Measurements from ENCODE around the gene NR4A3.
"Not testable (repeated sequence)": the region's sequence is repeated elsewhere in the genome, so short reads cannot be mapped to it uniquely, and the experiment has no call there.

NR4A3 gene

GRCh38 chr9:99834474-99834873 is 12.8 kb downstream of the NR4A3 start:
- DNase-seq (ENCODE audit: low spot score), result no peak

- no peak for DNase-seq (ENCODE audit: low spot score)
Observed at GRCh38 chr9:99835142-99835541, 13.5 kb downstream of the NR4A3 start.

GRCh38 chr9:99835581-99835980 is 13.9 kb downstream of the NR4A3 start:
- no peak for DNase-seq (ENCODE audit: low spot score)

DNA sequence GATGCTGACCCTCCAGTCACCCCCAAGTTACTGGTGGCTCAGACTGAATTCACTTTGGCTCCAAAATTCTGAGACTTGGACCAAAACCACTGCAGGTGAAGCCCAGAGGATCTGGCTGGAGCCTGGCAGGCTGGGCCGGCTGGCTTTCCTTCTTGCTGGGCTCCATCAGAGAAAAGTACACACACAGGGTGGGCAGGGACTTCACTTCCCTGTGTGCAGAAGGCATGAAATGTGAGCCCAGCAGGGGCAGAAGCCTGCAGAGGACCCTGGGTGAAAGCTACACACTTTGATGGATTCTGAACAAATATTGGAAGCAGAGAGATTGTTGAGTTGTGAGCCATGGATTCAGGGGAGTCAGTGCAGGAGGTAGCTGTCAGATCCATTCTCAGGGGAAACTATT is 18.4 kb downstream of the NR4A3 start:
- DNase-seq (ENCODE audit: low spot score), result no peak

GRCh38 chr9:99845063-99845462 is 23.4 kb downstream of the NR4A3 start:
- DNase-seq (ENCODE audit: low spot score), result no peak

DNA sequence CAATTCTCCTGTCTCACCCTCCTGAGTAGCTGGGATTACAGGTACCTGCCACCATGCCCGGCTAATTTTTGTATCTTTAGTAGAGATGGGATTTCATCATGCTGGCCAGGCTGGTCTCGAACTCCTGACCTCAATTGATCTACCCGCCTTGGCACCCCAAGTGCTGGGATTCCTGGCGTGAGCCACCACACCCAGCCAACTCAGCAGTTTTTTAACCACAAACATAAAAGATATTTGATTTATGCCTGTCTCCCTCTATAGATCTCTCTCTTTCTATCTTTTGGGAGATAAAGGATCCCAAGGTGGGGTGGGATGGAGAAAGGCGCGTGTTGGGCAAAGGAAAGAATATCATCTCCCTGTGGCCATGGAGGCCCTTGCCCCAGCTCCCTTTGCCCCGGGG is 26.8 kb downstream of the NR4A3 start:
- DNase-seq (ENCODE audit: low spot score), result no peak

- no peak for DNase-seq (ENCODE audit: low spot score)
Observed at GRCh38 chr9:99850736-99851499, 29.2 kb downstream of the NR4A3 start.

DNA sequence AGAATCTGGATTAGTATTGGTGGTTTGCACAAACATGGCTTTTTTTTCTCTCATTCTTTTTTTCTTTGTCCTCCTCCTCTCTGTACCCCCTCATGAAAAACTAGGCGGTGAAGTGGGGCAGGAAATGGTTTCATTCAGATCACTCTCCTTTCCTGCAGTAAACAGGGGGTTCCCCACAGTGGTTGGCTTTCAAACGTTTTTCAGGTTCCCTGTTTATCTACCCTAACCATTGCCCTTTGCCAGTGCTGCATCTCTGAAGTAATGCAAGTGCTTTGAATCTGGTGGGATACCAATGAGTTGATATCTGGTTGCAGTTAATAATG is 29.8 kb downstream of the NR4A3 start:
- no peak for DNase-seq (ENCODE audit: low spot score)

GRCh38 chr9:99852617-99853016 is 30.9 kb downstream of the NR4A3 start:
- DNase-seq (ENCODE audit: low spot score), result no peak

- DNase-seq (ENCODE audit: low spot score), result no peak
Observed at GRCh38 chr9:99855467-99856176, 33.9 kb downstream of the NR4A3 start.

DNA sequence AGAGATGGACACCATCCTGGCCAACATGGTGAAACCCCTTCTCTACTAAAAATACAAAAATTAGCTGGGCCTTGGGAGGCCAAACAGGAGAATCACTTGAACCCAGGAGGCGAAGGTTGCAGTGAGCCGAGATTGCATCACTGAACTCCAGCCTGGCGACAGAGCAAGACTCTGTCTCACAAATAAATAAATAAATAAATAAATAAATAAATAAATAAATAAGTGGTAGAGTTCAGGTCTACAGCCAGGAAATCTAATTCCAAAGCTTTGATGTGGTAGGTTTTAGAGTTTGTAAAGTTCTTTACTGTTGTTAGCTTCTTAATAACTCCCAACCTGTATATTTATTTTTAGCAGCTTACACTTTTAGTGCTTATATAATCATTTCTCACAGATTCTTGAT is 35.9 kb downstream of the NR4A3 start:
- DNase-seq (ENCODE audit: low spot score), result not testable (repeated sequence)

DNA sequence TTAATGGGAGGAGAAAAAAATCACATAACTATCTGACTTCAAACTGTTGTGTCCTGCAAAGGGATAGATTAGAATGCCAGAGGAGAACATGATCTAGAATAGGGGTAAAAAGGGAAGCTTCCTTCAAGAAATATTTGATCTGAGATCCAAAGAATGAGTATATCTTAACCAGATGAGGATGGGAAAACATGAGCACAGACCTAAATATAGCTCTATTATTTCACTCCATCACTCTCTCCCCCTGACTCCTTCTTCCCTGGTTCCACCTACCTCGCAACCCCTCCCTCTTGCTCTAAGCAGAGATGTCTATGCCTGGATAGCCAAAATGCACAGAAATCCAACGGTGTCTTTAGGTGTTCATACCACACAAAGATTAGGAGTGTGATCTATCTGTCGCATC is 36.4 kb downstream of the NR4A3 start:
- no peak for DNase-seq (ENCODE audit: low spot score)

GRCh38 chr9:99859243-99859980 is 37.7 kb downstream of the NR4A3 start:
- DNase-seq (ENCODE audit: low spot score), result no peak

- no peak for DNase-seq (ENCODE audit: low spot score)
Observed at GRCh38 chr9:99860266-99860665, 38.6 kb downstream of the NR4A3 start.

DNA sequence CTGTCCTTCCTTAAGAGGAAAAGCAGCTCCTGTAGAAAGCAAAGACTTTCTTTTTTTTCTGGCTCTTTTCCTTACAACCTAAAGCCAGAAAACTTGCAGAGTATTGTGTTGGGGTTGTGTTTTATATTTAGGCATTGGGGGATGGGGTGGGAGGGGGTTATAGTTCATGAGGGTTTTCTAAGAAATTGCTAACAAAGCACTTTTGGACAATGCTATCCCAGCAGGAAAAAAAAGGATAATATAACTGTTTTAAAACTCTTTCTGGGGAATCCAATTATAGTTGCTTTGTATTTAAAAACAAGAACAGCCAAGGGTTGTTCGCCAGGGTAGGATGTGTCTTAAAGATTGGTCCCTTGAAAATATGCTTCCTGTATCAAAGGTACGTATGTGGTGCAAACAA is 42.3 kb downstream of the NR4A3 start:
- no peak for DNase-seq (ENCODE audit: low spot score)

DNA sequence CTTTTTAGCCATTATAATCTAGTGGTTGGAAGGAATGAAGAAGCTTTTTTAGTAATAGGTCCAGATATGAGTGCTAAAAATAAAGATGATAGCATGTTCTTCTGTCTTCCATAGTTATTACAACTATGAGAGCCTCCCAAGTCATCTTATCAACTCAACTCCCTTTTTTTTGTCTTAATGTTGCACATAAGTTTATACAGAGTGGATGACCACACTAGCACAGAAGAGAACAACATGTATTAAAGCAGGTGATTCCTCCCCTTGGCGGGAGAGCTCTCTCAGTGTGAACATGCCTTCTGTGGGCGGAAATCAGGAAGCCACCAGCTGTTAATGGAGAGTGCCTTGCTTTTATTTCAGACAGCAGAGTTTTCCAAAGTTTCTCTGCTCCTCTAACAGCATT is 44.7 kb downstream of the NR4A3 start:
- no peak for DNase-seq (ENCODE audit: low spot score)

- DNase-seq (ENCODE audit: low spot score), result no peak
Observed at GRCh38 chr9:99867536-99867935, 45.9 kb downstream of the NR4A3 start.

DNA sequence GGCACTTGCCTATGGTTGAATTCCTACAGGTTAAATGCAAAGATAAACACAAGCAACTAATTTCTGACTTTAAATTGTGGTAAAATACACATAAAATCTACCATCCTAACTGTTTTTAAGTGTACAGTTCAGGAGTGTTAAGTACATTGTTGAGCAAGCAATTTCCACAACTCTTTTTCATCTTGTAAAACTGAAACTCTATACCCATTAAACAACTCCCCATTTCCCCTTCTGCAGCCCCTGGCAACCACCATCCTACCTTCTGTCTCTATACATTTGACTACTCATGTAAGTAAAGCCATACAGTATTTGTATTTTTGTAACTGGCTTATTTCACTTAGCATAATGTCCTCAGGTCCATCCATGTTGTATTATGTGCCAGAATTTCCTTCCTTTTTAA is 46.3 kb downstream of the NR4A3 start:
- DNase-seq (ENCODE audit: low spot score), result no peak

- no peak for DNase-seq (ENCODE audit: low spot score)
Observed at GRCh38 chr9:99868845-99869244, 47.2 kb downstream of the NR4A3 start.

DNA sequence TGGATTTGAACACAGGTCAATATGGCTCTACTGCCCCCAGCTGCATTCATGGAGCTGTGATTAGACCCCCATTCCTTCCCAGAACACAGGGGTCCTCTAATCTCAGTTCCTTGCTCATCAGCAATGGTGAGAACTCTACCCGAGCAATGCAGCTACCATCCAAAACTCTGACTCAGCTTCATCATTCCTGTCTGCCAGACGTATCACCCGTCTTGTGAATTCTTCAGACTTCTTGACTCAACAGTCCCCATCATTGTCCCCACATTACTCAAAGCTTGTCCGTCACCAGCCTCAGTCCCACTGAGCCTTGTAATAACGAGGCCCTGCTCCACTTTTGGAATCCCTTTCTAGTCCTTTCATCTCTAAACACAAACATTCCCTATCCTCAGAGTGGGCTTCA is 48.4 kb downstream of the NR4A3 start:
- no peak for DNase-seq (ENCODE audit: low spot score)

DNA sequence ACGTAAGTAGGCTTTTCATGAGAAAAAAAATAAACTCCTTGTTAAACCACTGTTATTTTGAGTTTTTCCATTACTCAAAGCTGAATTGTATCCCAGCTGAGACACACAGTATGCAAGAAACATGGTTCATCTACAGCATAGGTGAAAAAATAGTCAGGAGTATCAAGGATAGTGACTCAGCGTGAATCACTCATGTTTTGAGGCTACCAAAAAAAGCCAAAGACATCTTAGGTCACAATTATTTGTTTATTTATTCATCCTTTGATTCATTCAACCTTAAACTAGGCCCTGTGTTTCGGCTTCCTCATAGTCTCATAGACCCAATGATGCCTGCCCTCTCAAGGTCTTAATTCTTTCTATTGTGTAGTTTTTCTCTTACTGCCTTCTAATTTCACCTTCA is 51.8 kb downstream of the NR4A3 start:
- no peak for DNase-seq (ENCODE audit: low spot score)

DNA sequence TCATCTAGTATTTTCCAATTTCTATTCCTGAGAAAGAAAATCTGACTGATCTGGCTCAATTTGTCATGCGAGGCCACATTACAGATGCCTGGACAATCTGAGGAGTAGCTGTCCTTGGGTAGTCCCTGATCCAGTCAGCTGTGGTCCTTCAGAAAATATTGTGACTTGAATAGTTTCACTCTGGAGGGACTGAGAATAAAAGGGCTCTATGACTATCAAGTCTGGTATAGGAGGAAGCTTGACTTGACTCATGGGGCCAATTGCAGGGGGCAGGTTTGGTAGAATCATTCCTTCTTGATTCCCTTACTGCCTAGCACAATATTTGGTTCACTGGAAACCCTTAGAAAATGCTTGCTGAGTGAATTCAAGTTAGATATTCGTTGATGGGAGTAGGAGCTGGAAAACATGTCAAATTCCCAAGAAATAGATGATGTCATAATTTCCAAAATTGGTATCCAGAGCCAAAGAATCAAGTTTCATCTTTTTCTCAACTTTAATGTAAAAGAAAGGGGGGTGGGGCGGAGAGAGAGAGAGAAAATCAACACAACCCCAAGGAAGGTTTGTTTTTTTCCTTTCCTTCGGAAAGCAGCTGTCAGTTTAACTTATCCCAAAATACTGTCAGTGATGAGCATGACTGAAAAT is 52.4 kb downstream of the NR4A3 start:
- no peak for DNase-seq (ENCODE audit: low spot score)

DNA sequence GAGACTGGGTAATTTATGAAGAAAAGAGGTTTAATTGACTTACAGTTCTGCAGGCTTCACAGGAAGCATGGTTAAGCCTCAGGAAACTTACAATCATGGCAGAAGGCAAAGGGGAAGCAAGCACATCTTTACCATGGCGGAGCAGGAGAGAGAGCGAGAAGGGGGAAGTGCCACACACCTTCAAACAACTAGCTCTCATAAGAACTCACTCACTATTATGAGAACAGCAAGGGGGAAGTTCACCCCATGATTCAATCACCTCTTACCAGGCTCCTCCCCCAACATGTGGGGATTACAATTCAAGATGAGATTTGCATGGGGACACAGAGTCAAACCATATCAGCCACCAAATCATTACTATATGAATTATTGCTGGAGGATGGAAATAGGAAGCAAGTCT is 54.5 kb downstream of the NR4A3 start:
- DNase-seq (ENCODE audit: low spot score), result no peak

Data from hematopoietic multipotent progenitor cell treated with erythropoietin and hydrocortisone succinate and interleukin-3 and kit ligand, for 17 days (in vitro differentiated cells).